SK-N-SH (cell line): ENCODE results near the gene SLC7A14. TPM values are rescaled to one million over a fixed set of nuclear protein-coding genes. Genes with fewer than 3 reads are reported as not detected.

Experiments
- CTCF ChIA-PET: fragments of 300-600, 350-600 bp; formaldehyde crosslinking; extraction: SDS; loops from one replicate; lab custom pipeline; 2021; lab: Yijun Ruan, JAX
- POLR2A ChIA-PET: fragments of 350-600 bp; sonication (Branson Sonifier 250); formaldehyde crosslinking; extraction: SDS; loops from one replicate; lab custom pipeline; 2020; ENCODE audit warnings: antibody characterized with exemption, inconsistent platforms; lab: Yijun Ruan, JAX
- DNase-seq: peaks from one replicate; pipeline ENCODE4 v3.0.0; 2012
- H2AFZ ChIP-seq: fragments of 200-600 bp; sonication (generic); 2 replicates; pipeline ENCODE4 v1.8.1; 2016; ENCODE audit warnings: antibody characterized with exemption, mild to moderate bottlenecking, low read depth
- H3F3A ChIP-seq: fragments of 200-600 bp; sonication (generic); replicated peaks from 2 replicates; pipeline ENCODE3; 2016; ENCODE audit warnings: antibody characterized with exemption, mild to moderate bottlenecking; ENCODE audit not compliant: insufficient read depth
- H3K27ac ChIP-seq, 2 experiments: fragments of 200-500 bp in 1 of 2; fragments of 200-600 bp in 1 of 2; sonication (Bioruptor generic) in 1 of 2; sonication (generic), shearing (Covaris generic) in 1 of 2; 2 replicates each; pipeline versions ENCODE4 v1.5.1 to v1.6.1; 2014 to 2016; ENCODE audit warnings: low read depth in 2 of 2, inconsistent platforms in 1 of 2, low read length in 1 of 2, mild to moderate bottlenecking in 1 of 2, mixed read lengths in 1 of 2
- H3K27me3 ChIP-seq: fragments of 200-600 bp; sonication (generic), shearing (Covaris generic); 2 replicates; pipeline ENCODE4 v1.6.1; 2016; ENCODE audit warnings: mixed run types; ENCODE audit not compliant: insufficient read depth
- H3K36me3 ChIP-seq, 2 experiments: fragments of 200-500 bp in 1 of 2; fragments of 200-600 bp in 1 of 2; sonication (Bioruptor generic) in 1 of 2; sonication (generic) in 1 of 2; replicated peaks in 1 of 2; 2 replicates each; pipeline versions ENCODE3 to v1.5.1; 2014 to 2016; ENCODE audit warnings: low read length in 1 of 2, mild to moderate bottlenecking in 1 of 2; ENCODE audit not compliant: insufficient read depth in 2 of 2, control insufficient read depth in 1 of 2
- H3K4me1 ChIP-seq, 2 experiments: fragments of 200-500 bp in 1 of 2; fragments of 200-600 bp in 1 of 2; sonication (Bioruptor generic) in 1 of 2; sonication (generic), shearing (Covaris generic) in 1 of 2; 2 replicates each; pipeline versions ENCODE4 v1.5.1 to v1.6.1; 2014 to 2016; ENCODE audit warnings: low read depth in 1 of 2, low read length in 1 of 2, mixed run types in 1 of 2; ENCODE audit not compliant: insufficient read depth in 2 of 2, control insufficient read depth in 1 of 2
- H3K4me2 ChIP-seq: fragments of 200-600 bp; sonication (generic), shearing (Covaris generic); 2 replicates; pipeline ENCODE4 v1.6.1; 2017; ENCODE audit warnings: mixed run types
- H3K4me3 ChIP-seq, 2 experiments: fragments of 200-500 bp in 1 of 2; fragments of 200-600 bp in 1 of 2; sonication (Bioruptor generic) in 1 of 2; sonication (generic), shearing (Covaris generic) in 1 of 2; 2 replicates each; pipeline versions ENCODE4 v1.5.1 to v1.8.1; 2014 to 2016; ENCODE audit warnings: low read depth in 2 of 2, inconsistent platforms in 1 of 2, low read length in 1 of 2, mild to moderate bottlenecking in 1 of 2, mixed read lengths in 1 of 2, moderate library complexity in 1 of 2
- H3K79me2 ChIP-seq: fragments of 200-600 bp; sonication (generic); 2 replicates; pipeline ENCODE4 v1.8.1; 2017; ENCODE audit warnings: mild to moderate bottlenecking; ENCODE audit not compliant: insufficient read depth
- H3K9ac ChIP-seq: fragments of 200-600 bp; sonication (generic); 2 replicates; pipeline ENCODE4 v1.6.1; 2017; ENCODE audit warnings: mixed run types
- H3K9me2 ChIP-seq: fragments of 200-600 bp; sonication (generic); 2 replicates; pipeline ENCODE4 v1.6.1; 2017; ENCODE audit warnings: mixed run types
- H3K9me3 ChIP-seq: fragments of 200-600 bp; sonication (generic); 2 replicates; pipeline ENCODE4 v1.6.1; 2017; ENCODE audit warnings: mixed run types, mild to moderate bottlenecking, moderate library complexity
- H4K20me1 ChIP-seq: fragments of 200-600 bp; sonication (generic); 2 replicates; pipeline ENCODE4 v1.6.1; 2017; ENCODE audit warnings: mild to moderate bottlenecking, mixed run types; ENCODE audit not compliant: insufficient read depth
- CHD2 ChIP-seq: fragments of 150-350 bp; IDR thresholded peaks from 2 replicates; pipeline ENCODE4 v1.6.1; 2018; ENCODE audit warnings: low read length; ENCODE audit not compliant: partially characterized antibody
- EP300 ChIP-seq, 2 experiments: IDR thresholded peaks; 2 replicates each; pipeline versions ENCODE4 v1.4.0 to v1.6.1; 2012; ENCODE audit warnings: borderline replicate concordance in 1 of 2, low read depth in 1 of 2, low read length in 1 of 2
- FOSL2 ChIP-seq: IDR thresholded peaks from 2 replicates; pipeline ENCODE4 v1.4.0; 2012; ENCODE audit warnings: low read depth, mild to moderate bottlenecking, moderate library complexity, borderline replicate concordance
- FOXM1 ChIP-seq: IDR thresholded peaks from 2 replicates; pipeline ENCODE4 v1.4.0; 2012; ENCODE audit warnings: low read depth, mild to moderate bottlenecking
- JUND ChIP-seq: IDR thresholded peaks from 2 replicates; pipeline ENCODE4 v1.4.0; 2012
- MEF2A ChIP-seq: IDR thresholded peaks from 2 replicates; pipeline ENCODE4 v1.4.0; 2012; ENCODE audit warnings: low read depth, borderline replicate concordance
- MXI1 ChIP-seq: IDR thresholded peaks from 2 replicates; pipeline ENCODE4 v1.6.1; 2012; ENCODE audit warnings: mild to moderate bottlenecking, low read depth, low read length, improper control_type of control experiment
- NFIC ChIP-seq: IDR thresholded peaks from 2 replicates; pipeline ENCODE4 v1.4.0; 2012; ENCODE audit warnings: borderline replicate concordance
- POLR2AphosphoS5 ChIP-seq: IDR thresholded peaks from 2 replicates; pipeline ENCODE4 v1.6.1; 2012; ENCODE audit warnings: low read depth, low read length
- RAD21 ChIP-seq: IDR thresholded peaks from 2 replicates; pipeline ENCODE4 v1.6.1; 2012; ENCODE audit warnings: mild to moderate bottlenecking, low read length
- RCOR1 ChIP-seq: fragments of 150-350 bp; IDR thresholded peaks from 2 replicates; pipeline ENCODE4 v1.6.1; 2017; ENCODE audit warnings: antibody characterized with exemption, low read length
- RFX5 ChIP-seq: IDR thresholded peaks from 2 replicates; pipeline ENCODE4 v1.6.1; 2012; ENCODE audit warnings: mild to moderate bottlenecking, improper control_type of control experiment, low read length
- RXRA ChIP-seq: IDR thresholded peaks from 2 replicates; pipeline ENCODE4 v1.4.0; 2012; ENCODE audit warnings: low read depth, mild to moderate bottlenecking, borderline replicate concordance
- TAF1 ChIP-seq: IDR thresholded peaks from 2 replicates; pipeline ENCODE4 v1.6.1; 2012; ENCODE audit warnings: low read depth, mild to moderate bottlenecking, low read length, moderate library complexity, borderline replicate concordance
- TCF12 ChIP-seq: IDR thresholded peaks from 2 replicates; pipeline ENCODE4 v1.4.0; 2012
- TEAD4 ChIP-seq: IDR thresholded peaks from 2 replicates; pipeline ENCODE4 v1.4.0; 2012; ENCODE audit warnings: mild to moderate bottlenecking, borderline replicate concordance; ENCODE audit not compliant: insufficient read depth
- USF1 ChIP-seq: IDR thresholded peaks from 2 replicates; pipeline ENCODE4 v1.4.0; 2012; ENCODE audit warnings: low read depth, borderline replicate concordance
- USF2 ChIP-seq: fragments of 150-350 bp; IDR thresholded peaks from 2 replicates; pipeline ENCODE4 v1.6.1; 2017; ENCODE audit warnings: antibody characterized with exemption, low read length, low read depth, borderline replicate concordance
- WGBS: methylation state at CpG from one replicate; pipeline ENCODE4 v1.1.6; 2017; ENCODE audit warnings: low lambda C conversion rate; 5-methylcytosine and 5-hydroxymethylcytosine counted together
- polyA plus RNA-seq, 3 experiments: library from polyadenylated mRNA; depleted of rRNA; stranded (reverse); fragments of >200 nt; gene quantifications; 2 replicates each; pipeline ENCODE4 v1.2.3, GENCODE V29; 2012
- TF ChIP-seq, protein P1 (sequence below): IDR thresholded peaks from 2 replicates; pipeline ENCODE4 v1.6.1; 2012; ENCODE audit warnings: mild to moderate bottlenecking, low read depth, low read length, moderate library complexity

Gene SLC7A14
- polyA plus RNA-seq, 1 of the 3 experiments (the other 2 are of a cell fraction), result 2.5 TPM

GRCh38 chr3:170469151-170470062 lies 116.5 kb downstream of the SLC7A14 start (continued):
- TF ChIP-seq RXRA (peak; percentile 76), EP300 (IDR thresholded peaks at IDR 0.05; ENCODE audit: borderline replicate concordance in 1 of 2, low read depth in 1 of 2, low read length in 1 of 2) (peak; percentile 88 to 93), USF2 (no peak), RAD21 (0 out of 2 replicates have a peak, but pooled peaks have one; percentile 1), RFX5 (no peak), TCF12 (peak; percentile 99), MXI1 (0 out of 2 replicates have a peak, but pooled peaks have one; percentile 21), FOSL2 (peak; percentile 79), USF1 (no peak), NFIC (peak; percentile 93)
- TF ChIP-seq, protein P1, sequence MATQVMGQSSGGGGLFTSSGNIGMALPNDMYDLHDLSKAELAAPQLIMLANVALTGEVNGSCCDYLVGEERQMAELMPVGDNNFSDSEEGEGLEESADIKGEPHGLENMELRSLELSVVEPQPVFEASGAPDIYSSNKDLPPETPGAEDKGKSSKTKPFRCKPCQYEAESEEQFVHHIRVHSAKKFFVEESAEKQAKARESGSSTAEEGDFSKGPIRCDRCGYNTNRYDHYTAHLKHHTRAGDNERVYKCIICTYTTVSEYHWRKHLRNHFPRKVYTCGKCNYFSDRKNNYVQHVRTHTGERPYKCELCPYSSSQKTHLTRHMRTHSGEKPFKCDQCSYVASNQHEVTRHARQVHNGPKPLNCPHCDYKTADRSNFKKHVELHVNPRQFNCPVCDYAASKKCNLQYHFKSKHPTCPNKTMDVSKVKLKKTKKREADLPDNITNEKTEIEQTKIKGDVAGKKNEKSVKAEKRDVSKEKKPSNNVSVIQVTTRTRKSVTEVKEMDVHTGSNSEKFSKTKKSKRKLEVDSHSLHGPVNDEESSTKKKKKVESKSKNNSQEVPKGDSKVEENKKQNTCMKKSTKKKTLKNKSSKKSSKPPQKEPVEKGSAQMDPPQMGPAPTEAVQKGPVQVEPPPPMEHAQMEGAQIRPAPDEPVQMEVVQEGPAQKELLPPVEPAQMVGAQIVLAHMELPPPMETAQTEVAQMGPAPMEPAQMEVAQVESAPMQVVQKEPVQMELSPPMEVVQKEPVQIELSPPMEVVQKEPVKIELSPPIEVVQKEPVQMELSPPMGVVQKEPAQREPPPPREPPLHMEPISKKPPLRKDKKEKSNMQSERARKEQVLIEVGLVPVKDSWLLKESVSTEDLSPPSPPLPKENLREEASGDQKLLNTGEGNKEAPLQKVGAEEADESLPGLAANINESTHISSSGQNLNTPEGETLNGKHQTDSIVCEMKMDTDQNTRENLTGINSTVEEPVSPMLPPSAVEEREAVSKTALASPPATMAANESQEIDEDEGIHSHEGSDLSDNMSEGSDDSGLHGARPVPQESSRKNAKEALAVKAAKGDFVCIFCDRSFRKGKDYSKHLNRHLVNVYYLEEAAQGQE, result no peak

GRCh38 chr3:170467571-170468147 lies 118.2 kb downstream of the SLC7A14 start:
- Histone ChIP-seq H3K4me2 (no peak overlapping the region), H3K9me2 (no peaks in the 10 kb centered on the region), H3K79me2 (no peaks in the 10 kb centered on the region), H3K36me3 (no peaks in the 10 kb centered on the region), H3K9ac (no peak overlapping the region), H2AFZ (no peak overlapping the region), H3K9me3 (no peaks in the 10 kb centered on the region), H3K4me3 (no peak overlapping the region), H3K27ac (no peak overlapping the region), H3K4me1 (peaks cover 15 to 19% of the 10 kb centered on the region in 2 experiments; a peak in 3 of 4 replicates), H3K27me3 (no peaks in the 10 kb centered on the region), H4K20me1 (no peaks in the 10 kb centered on the region), H3F3A (no peaks in the 10 kb centered on the region)
- TF ChIP-seq MEF2A (no peak), POLR2AphosphoS5 (no peak), RCOR1 (no peak), TCF12 (no peak), JUND (no peak), NFIC (no peak), FOXM1 (no peak), USF2 (no peak), CHD2 (no peak), RFX5 (no peak), USF1 (no peak), TEAD4 (no peak), TAF1 (no peak), MXI1 (no peak), EP300 (IDR thresholded peaks at IDR 0.05; ENCODE audit: borderline replicate concordance in 1 of 2, low read depth in 1 of 2, low read length in 1 of 2) (no peak)
- no peak for DNase-seq
- 77% methylated on average over 7 of the region's 7 CpGs for WGBS
- ChIA-PET CTCF (interaction anchor here (0.8 kb wide), 1 partner anchor 343 kb away, joined by 4 read pairs; no protein-coding TSS in a partner anchor), POLR2A (no interaction called here)
